Panc1 (cell line): ENCODE measurements around the gene RRBP1. TPM values are rescaled to one million over a fixed set of nuclear protein-coding genes. Genes with fewer than 3 reads are reported as not detected.

ENCODE experiments used
- ATAC-seq: fragments of 200-7000 bp; cut with Tn5 transposase; 2 replicates; pipeline ENCODE4 v1.9.1; 2020; ENCODE audit warnings: mild to moderate bottlenecking, moderate library complexity
- BruUV-seq: library from RNA; stranded (reverse); fragments of 400-500 nt; replicated peaks from 2 replicates; lab custom pipeline; 2021; lab: Mats Ljungman, UMichigan
- CTCF ChIA-PET: fragments of 300-600 bp; sonication (Branson Sonifier 250); formaldehyde crosslinking; loops from one replicate; lab custom pipeline; 2022; ENCODE audit warnings: antibody characterized with exemption; lab: Charles Lee
- POLR2A ChIA-PET: fragments of 300-600 bp; sonication (Branson Sonifier 250); formaldehyde crosslinking; loops from one replicate; lab custom pipeline; 2022; ENCODE audit warnings: antibody characterized with exemption; lab: Charles Lee
- DNase-seq: peaks from one replicate; pipeline ENCODE4 v3.0.0-alpha.2; 2010; ENCODE audit warnings: low read depth, low spot score
- H3K27ac ChIP-seq: 2 replicates; pipeline ENCODE4 v1.5.1; 2011; ENCODE audit warnings: mild to moderate bottlenecking, low read length, inconsistent platforms
- H3K27me3 ChIP-seq: fragments of 200-500 bp; sonication (Bioruptor generic); 2 replicates; pipeline ENCODE4 v1.6.0; 2014; ENCODE audit warnings: low read length, inconsistent platforms; ENCODE audit not compliant: control insufficient read depth, insufficient read depth
- H3K36me3 ChIP-seq: fragments of 200-500 bp; sonication (Bioruptor generic); 2 replicates; pipeline ENCODE4 v1.5.1; 2014; ENCODE audit warnings: inconsistent platforms, mild to moderate bottlenecking, low read length, moderate library complexity; ENCODE audit not compliant: control insufficient read depth, insufficient read depth
- H3K4me1 ChIP-seq: 2 replicates; pipeline ENCODE4 v1.5.1; 2011; ENCODE audit warnings: inconsistent platforms, mild to moderate bottlenecking, low read length, moderate library complexity; ENCODE audit not compliant: control insufficient read depth, insufficient read depth
- H3K4me3 ChIP-seq, 2 experiments: 2 replicates each; pipeline ENCODE4 v1.5.1; 2011 to 2012; ENCODE audit warnings: low read depth in 2 of 2, low read length in 2 of 2, mild to moderate bottlenecking in 2 of 2, inconsistent platforms in 1 of 2, moderate library complexity in 1 of 2
- H3K9me3 ChIP-seq: fragments of 200-500 bp; sonication (Bioruptor generic); 2 replicates; pipeline ENCODE4 v1.5.1; 2014; ENCODE audit warnings: low read depth, mild to moderate bottlenecking, inconsistent platforms, low read length, moderate library complexity; ENCODE audit not compliant: control insufficient read depth, insufficient read depth
- POLR2AphosphoS5 ChIP-seq: IDR thresholded peaks from 2 replicates; pipeline ENCODE4 v1.6.1; 2012; ENCODE audit warnings: mild to moderate bottlenecking, low read depth, low read length, moderate library complexity
- REST ChIP-seq, 2 experiments: IDR thresholded peaks; 2 replicates each; pipeline ENCODE4 v1.6.1; 2011 to 2012; ENCODE audit warnings: low read depth in 2 of 2, control low read depth in 1 of 2, low read length in 1 of 2, mild to moderate bottlenecking in 1 of 2, moderate library complexity in 1 of 2; ENCODE audit not compliant: insufficient read depth in 1 of 2
- SIN3A ChIP-seq: IDR thresholded peaks from 2 replicates; pipeline ENCODE4 v1.6.1; 2012; ENCODE audit warnings: low read depth, mild to moderate bottlenecking, low read length, moderate library complexity, borderline replicate concordance; ENCODE audit not compliant: insufficient read depth
- TCF7L2 ChIP-seq: IDR thresholded peaks from 2 replicates; pipeline ENCODE4 v1.6.1; 2011; ENCODE audit warnings: mild to moderate bottlenecking, low read depth, low read length, inconsistent platforms
- in situ Hi-C: cut with HindIII; loops from 2 replicates; pipeline ENCODE4 v1.10.0; 2016; ENCODE audit warnings: low sequenced_read_pairs, low pct_unique_long_range_greater_than_20kb
- intact Hi-C: fragments of 100-400 bp; cut with micrococcal nuclease; formaldehyde crosslinking; loops from one replicate; pipeline ENCODE4 v1.10.0; 2022; ENCODE audit not compliant: unreplicated experiment
- total RNA-seq: library from RNA; stranded (reverse); gene quantifications from one replicate; pipeline ENCODE4 v1.2.1, GENCODE V29; 2021; ENCODE audit not compliant: unreplicated experiment
- TF ChIP-seq, protein P1 (sequence below): fragments of 450-650 bp; IDR thresholded peaks from 2 replicates; pipeline ENCODE4 v1.5.1; 2017; ENCODE audit warnings: mild to moderate bottlenecking

RRBP1 gene
- total RNA-seq, 1 experiment from 2014 or later = 152 TPM

GRCh38 chr20:17725094-17725835 lies 43.2 kb upstream of the RRBP1 start:
- no peaks in the 10 kb centered on the region for H3K36me3 ChIP-seq
- no peaks in the 10 kb centered on the region for H3K4me1 ChIP-seq
- no peak for DNase-seq
- 0 out of 2 replicates have a peak, but pooled peaks cover 2% of the 10 kb centered on the region for H3K27me3 ChIP-seq
- TF ChIP-seq, protein P1, sequence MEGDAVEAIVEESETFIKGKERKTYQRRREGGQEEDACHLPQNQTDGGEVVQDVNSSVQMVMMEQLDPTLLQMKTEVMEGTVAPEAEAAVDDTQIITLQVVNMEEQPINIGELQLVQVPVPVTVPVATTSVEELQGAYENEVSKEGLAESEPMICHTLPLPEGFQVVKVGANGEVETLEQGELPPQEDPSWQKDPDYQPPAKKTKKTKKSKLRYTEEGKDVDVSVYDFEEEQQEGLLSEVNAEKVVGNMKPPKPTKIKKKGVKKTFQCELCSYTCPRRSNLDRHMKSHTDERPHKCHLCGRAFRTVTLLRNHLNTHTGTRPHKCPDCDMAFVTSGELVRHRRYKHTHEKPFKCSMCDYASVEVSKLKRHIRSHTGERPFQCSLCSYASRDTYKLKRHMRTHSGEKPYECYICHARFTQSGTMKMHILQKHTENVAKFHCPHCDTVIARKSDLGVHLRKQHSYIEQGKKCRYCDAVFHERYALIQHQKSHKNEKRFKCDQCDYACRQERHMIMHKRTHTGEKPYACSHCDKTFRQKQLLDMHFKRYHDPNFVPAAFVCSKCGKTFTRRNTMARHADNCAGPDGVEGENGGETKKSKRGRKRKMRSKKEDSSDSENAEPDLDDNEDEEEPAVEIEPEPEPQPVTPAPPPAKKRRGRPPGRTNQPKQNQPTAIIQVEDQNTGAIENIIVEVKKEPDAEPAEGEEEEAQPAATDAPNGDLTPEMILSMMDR = no peak
- TF ChIP-seq REST (IDR thresholded peaks at IDR 0.05; ENCODE audit: insufficient read depth in 1 of 2, low read depth in 2 of 2, low read length in 1 of 2) (no peak), TCF7L2 (no peak), SIN3A (no peak), POLR2AphosphoS5 (no peak)
- POLR2A ChIA-PET = no interaction called here
- intact Hi-C loops (no loop called here), in situ Hi-C loops (no loop called here)
- no peaks in the 10 kb centered on the region for H3K9me3 ChIP-seq
- CTCF ChIA-PET = no interaction called here
- no peak for ATAC-seq
- no peak overlapping the region for H3K27ac ChIP-seq
- no peak overlapping the region for H3K4me3 ChIP-seq
- no TSS peak for BruUV-seq

DNA sequence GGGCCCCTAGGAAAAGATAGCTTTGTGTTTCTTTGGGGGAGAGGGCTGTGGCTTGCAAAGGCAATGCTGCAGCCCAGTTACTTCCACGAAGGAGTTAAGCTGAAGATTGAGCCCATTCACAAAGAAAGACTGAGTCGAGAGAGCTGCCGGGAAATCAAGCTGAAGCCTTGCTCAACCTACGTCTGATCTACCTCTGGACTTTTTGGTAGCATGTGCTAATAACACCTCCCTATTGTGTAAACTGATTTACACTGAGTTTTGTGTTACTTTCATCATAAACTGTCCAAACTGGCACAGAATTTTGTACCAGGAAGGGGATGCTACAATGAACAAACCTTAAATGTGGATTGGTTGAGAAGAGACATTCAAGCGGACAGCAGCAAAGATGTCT lies 41.3 kb upstream of the RRBP1 start:
- in situ Hi-C loops = no loop called here
- no peak for DNase-seq
- 0 out of 2 replicates have a peak, but pooled peaks cover 2% of the 10 kb centered on the region for H3K27me3 ChIP-seq
- BruUV-seq = no TSS peak
- no peaks in the 10 kb centered on the region for H3K4me1 ChIP-seq
- H3K9me3 ChIP-seq = no peaks in the 10 kb centered on the region
- no peak for ATAC-seq
- TF ChIP-seq POLR2AphosphoS5 = no peak
- TF ChIP-seq TCF7L2 = no peak
- no peak for TF ChIP-seq SIN3A
- TF ChIP-seq, protein P1 = no peak
- TF ChIP-seq REST (IDR thresholded peaks at IDR 0.05; ENCODE audit: insufficient read depth in 1 of 2, low read depth in 2 of 2, low read length in 1 of 2) = no peak
- POLR2A ChIA-PET = interaction anchor here (0.6 kb wide), 1 partner anchor 272 kb away, joined by 6 read pairs; no protein-coding TSS in a partner anchor
- intact Hi-C loops = no loop called here
- no peak overlapping the region for H3K27ac ChIP-seq
- no peak overlapping the region for H3K4me3 ChIP-seq
- CTCF ChIA-PET = interaction anchor here (0.6 kb wide), 1 partner anchor 62 kb away, joined by 3 read pairs; no protein-coding TSS in a partner anchor
- H3K36me3 ChIP-seq = no peaks in the 10 kb centered on the region
